Measurements from ENCODE around the gene CD109.

The CD109 gene

DNA sequence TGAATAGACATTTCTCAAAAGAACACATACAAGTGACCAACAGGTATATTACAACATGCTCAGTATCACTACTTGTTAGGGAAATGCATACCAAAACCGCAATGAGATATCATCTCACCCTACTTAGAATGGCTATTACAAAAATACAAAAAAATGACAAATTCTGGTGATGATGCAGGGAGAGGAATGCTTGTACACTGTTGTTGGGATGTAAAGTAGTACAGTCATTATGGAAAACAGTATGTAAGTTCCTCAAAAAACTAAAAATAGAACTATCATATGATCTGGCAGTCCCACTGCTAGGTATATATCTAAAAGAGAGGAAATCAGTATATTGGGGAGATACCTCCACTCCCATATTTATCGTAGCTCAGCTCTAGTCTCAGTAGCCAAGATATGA is 31.3 kb upstream of the CD109 start:
- ATAC-seq = no peak; the same call in 2 of the 3 replicates
- TF ChIP-seq GLIS3 (CRISPR knock-in tag; IDR thresholded peaks at IDR 0.05) (no peak), ZNF70 (CRISPR knock-in tag; IDR thresholded peaks at IDR 0.05) (no peak), ZFP30 (CRISPR knock-in tag; IDR thresholded peaks at IDR 0.05) (no peak), ZC3H10 (CRISPR knock-in tag; IDR thresholded peaks at IDR 0.05) (no peak), ESRRG (CRISPR knock-in tag; IDR thresholded peaks at IDR 0.05) (no peak), CSDC2 (CRISPR knock-in tag; IDR thresholded peaks at IDR 0.05) (no peak), ARNTL (CRISPR knock-in tag; IDR thresholded peaks at IDR 0.05; ENCODE audit: borderline replicate concordance, low read depth) (no peak)
- TF ChIP-seq, protein P1, sequence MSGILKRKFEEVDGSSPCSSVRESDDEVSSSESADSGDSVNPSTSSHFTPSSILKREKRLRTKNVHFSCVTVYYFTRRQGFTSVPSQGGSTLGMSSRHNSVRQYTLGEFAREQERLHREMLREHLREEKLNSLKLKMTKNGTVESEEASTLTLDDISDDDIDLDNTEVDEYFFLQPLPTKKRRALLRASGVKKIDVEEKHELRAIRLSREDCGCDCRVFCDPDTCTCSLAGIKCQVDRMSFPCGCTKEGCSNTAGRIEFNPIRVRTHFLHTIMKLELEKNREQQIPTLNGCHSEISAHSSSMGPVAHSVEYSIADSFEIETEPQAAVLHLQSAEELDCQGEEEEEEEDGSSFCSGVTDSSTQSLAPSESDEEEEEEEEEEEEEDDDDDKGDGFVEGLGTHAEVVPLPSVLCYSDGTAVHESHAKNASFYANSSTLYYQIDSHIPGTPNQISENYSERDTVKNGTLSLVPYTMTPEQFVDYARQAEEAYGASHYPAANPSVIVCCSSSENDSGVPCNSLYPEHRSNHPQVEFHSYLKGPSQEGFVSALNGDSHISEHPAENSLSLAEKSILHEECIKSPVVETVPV (CRISPR knock-in tag; IDR thresholded peaks at IDR 0.05) = no peak
- TF ChIP-seq, protein P2, sequence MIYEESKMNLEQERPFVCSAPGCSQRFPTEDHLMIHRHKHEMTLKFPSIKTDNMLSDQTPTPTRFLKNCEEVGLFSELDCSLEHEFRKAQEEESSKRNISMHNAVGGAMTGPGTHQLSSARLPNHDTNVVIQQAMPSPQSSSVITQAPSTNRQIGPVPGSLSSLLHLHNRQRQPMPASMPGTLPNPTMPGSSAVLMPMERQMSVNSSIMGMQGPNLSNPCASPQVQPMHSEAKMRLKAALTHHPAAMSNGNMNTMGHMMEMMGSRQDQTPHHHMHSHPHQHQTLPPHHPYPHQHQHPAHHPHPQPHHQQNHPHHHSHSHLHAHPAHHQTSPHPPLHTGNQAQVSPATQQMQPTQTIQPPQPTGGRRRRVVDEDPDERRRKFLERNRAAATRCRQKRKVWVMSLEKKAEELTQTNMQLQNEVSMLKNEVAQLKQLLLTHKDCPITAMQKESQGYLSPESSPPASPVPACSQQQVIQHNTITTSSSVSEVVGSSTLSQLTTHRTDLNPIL (CRISPR knock-in tag; IDR thresholded peaks at IDR 0.05; ENCODE audit: low read depth) = no peak
- TF ChIP-seq, protein P3, sequence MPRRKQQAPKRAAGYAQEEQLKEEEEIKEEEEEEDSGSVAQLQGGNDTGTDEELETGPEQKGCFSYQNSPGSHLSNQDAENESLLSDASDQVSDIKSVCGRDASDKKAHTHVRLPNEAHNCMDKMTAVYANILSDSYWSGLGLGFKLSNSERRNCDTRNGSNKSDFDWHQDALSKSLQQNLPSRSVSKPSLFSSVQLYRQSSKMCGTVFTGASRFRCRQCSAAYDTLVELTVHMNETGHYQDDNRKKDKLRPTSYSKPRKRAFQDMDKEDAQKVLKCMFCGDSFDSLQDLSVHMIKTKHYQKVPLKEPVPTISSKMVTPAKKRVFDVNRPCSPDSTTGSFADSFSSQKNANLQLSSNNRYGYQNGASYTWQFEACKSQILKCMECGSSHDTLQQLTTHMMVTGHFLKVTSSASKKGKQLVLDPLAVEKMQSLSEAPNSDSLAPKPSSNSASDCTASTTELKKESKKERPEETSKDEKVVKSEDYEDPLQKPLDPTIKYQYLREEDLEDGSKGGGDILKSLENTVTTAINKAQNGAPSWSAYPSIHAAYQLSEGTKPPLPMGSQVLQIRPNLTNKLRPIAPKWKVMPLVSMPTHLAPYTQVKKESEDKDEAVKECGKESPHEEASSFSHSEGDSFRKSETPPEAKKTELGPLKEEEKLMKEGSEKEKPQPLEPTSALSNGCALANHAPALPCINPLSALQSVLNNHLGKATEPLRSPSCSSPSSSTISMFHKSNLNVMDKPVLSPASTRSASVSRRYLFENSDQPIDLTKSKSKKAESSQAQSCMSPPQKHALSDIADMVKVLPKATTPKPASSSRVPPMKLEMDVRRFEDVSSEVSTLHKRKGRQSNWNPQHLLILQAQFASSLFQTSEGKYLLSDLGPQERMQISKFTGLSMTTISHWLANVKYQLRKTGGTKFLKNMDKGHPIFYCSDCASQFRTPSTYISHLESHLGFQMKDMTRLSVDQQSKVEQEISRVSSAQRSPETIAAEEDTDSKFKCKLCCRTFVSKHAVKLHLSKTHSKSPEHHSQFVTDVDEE (CRISPR knock-in tag; IDR thresholded peaks at IDR 0.05) = no peak

DNA sequence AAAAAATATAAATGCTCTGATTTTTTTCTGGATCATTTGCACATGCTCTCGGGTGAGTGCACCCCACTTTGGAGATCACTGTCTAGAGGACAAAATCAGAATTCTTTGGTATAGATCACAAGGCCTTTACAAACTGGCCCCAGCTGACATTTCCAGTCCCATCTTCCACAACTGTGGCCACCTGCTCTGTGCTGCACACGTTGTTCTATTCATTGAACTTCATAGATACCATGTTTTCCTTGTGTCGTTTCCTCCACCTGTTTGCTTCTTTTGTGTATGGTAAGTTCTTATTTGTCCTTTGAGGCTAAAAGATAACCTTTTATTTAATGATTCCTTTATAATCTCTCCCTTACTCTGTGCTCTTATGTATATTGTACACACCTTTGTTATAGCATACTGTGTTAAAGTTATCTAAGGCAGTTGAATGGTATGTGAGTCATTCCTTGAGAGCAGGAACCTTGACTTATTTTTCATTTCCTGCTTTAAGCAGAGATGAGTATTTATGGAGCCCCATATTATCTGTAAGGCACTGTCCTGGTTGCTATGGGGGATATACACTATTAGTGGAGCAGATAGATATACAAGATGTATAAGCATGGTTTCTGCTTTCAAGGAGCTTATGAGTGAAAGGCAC is 30.2 kb upstream of the CD109 start:
- TF ChIP-seq ZNF565 (CRISPR knock-in tag; conservative IDR thresholded peaks at IDR 0.05; ENCODE audit: low read depth) (no peak), PPARA (CRISPR knock-in tag; IDR thresholded peaks at IDR 0.05; ENCODE audit: borderline replicate concordance) (no peak), ISL1 (CRISPR knock-in tag; IDR thresholded peaks at IDR 0.05) (no peak), RARB (CRISPR knock-in tag; IDR thresholded peaks at IDR 0.05) (no peak), ZNF70 (CRISPR knock-in tag; IDR thresholded peaks at IDR 0.05) (no peak), TCF4 (CRISPR knock-in tag; IDR thresholded peaks at IDR 0.05; ENCODE audit: borderline replicate concordance) (no peak), ZFP30 (CRISPR knock-in tag; IDR thresholded peaks at IDR 0.05) (no peak), SNAI2 (CRISPR knock-in tag; IDR thresholded peaks at IDR 0.05) (no peak)
- TF ChIP-seq, protein P4, sequence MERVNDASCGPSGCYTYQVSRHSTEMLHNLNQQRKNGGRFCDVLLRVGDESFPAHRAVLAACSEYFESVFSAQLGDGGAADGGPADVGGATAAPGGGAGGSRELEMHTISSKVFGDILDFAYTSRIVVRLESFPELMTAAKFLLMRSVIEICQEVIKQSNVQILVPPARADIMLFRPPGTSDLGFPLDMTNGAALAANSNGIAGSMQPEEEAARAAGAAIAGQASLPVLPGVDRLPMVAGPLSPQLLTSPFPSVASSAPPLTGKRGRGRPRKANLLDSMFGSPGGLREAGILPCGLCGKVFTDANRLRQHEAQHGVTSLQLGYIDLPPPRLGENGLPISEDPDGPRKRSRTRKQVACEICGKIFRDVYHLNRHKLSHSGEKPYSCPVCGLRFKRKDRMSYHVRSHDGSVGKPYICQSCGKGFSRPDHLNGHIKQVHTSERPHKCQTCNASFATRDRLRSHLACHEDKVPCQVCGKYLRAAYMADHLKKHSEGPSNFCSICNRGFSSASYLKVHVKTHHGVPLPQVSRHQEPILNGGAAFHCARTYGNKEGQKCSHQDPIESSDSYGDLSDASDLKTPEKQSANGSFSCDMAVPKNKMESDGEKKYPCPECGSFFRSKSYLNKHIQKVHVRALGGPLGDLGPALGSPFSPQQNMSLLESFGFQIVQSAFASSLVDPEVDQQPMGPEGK (CRISPR knock-in tag; IDR thresholded peaks at IDR 0.05; ENCODE audit: borderline replicate concordance) = no peak
- TF ChIP-seq, protein P1 (CRISPR knock-in tag; IDR thresholded peaks at IDR 0.05) = no peak
- TF ChIP-seq, protein P3 (CRISPR knock-in tag; IDR thresholded peaks at IDR 0.05) = no peak
- ATAC-seq = peak; percentile 86

All from SK-N-SH treated with all-trans-retinoic acid at 6 μM for 48 hours (cell line).